G401 (cell line): ENCODE measurements around the gene ATG2A. TPM values are rescaled to one million over a fixed set of nuclear protein-coding genes. Genes with fewer than 3 reads are reported as not detected.

Source experiments
- DNase-seq: peaks from one replicate; pipeline ENCODE4 v3.0.0-alpha.2; 2015; ENCODE audit warnings: low spot score
- in situ Hi-C: cut with HindIII; loops from 2 replicates; pipeline ENCODE4 v1.10.0; 2016; ENCODE audit warnings: low sequenced_read_pairs, mixed read lengths
- total RNA-seq: library from RNA; depleted of rRNA; stranded (reverse); fragments of >200 nt; shearing (Covaris generic); gene quantifications from 2 replicates; pipeline ENCODE4 v1.2.3, GENCODE V29; 2014

ATG2A gene
- total RNA-seq, 1 experiment from 2014 or later = 20.5 TPM

GRCh38 chr11:64906314-64906635 lies 10.7 kb downstream of the ATG2A start:
- in situ Hi-C loops = no loop called here
- no peak for DNase-seq

- in situ Hi-C loops = no loop called here
- no peak for DNase-seq
Observed at GRCh38 chr11:64905516-64906313, 11.3 kb downstream of the ATG2A start.

GRCh38 chr11:64903291-64903833 lies 13.6 kb downstream of the ATG2A start:
- in situ Hi-C loops = no loop called here
- DNase-seq = no peak

- DNase-seq = no peak
- in situ Hi-C loops = no loop called here
Observed at GRCh38 chr11:64902102-64902900, 14.7 kb downstream of the ATG2A start.

- in situ Hi-C loops = no loop called here
- no peak for DNase-seq
Observed at GRCh38 chr11:64900774-64901173, 16.2 kb downstream of the ATG2A start.

GRCh38 chr11:64900263-64900678 lies 16.7 kb downstream of the ATG2A start:
- DNase-seq = no peak
- in situ Hi-C loops = no loop called here

GRCh38 chr11:64898541-64898940 lies 18.5 kb downstream of the ATG2A start:
- in situ Hi-C loops = no loop called here
- no peak for DNase-seq

GRCh38 chr11:64898076-64898445 lies 18.9 kb downstream of the ATG2A start:
- in situ Hi-C loops = no loop called here
- no peak for DNase-seq

GRCh38 chr11:64897381-64898075 lies 19.5 kb downstream of the ATG2A start:
- DNase-seq = no peak
- in situ Hi-C loops = no loop called here

GRCh38 chr11:64896448-64897022 lies 20.5 kb downstream of the ATG2A start:
- no peak for DNase-seq
- in situ Hi-C loops = no loop called here

GRCh38 chr11:64894812-64895452 lies 22.1 kb downstream of the ATG2A start:
- in situ Hi-C loops = loop anchor here (5.0 kb wide), 1 partner anchor 48 kb away; no protein-coding TSS in a partner anchor
- no peak for DNase-seq

- in situ Hi-C loops = loop anchor here (5.0 kb wide), 1 partner anchor 47 kb away; no protein-coding TSS in a partner anchor
- peak; percentile 70 for DNase-seq
Observed at GRCh38 chr11:64894070-64894811, 22.8 kb downstream of the ATG2A start.

- DNase-seq = no peak
- in situ Hi-C loops = loop anchor here (5.0 kb wide), 1 partner anchor 46 kb away; no protein-coding TSS in a partner anchor
Observed at GRCh38 chr11:64893194-64894069, 23.6 kb downstream of the ATG2A start.

- in situ Hi-C loops = loop anchor here (5.0 kb wide), 1 partner anchor 46 kb away; no protein-coding TSS in a partner anchor
- DNase-seq = no peak
Observed at GRCh38 chr11:64892838-64893193, 24.2 kb downstream of the ATG2A start.

- in situ Hi-C loops = loop anchor here (5.0 kb wide), 1 partner anchor 45 kb away; no protein-coding TSS in a partner anchor
- DNase-seq = peak; percentile 70
Observed at GRCh38 chr11:64892411-64892831, 24.6 kb downstream of the ATG2A start.

- no peak for DNase-seq
- in situ Hi-C loops = loop anchor here (5.0 kb wide), 1 partner anchor 45 kb away; no protein-coding TSS in a partner anchor
Observed at GRCh38 chr11:64891880-64892279, 25.1 kb downstream of the ATG2A start.
